HepG2 (cell line): ENCODE measurements around the gene LGR6. TPM values are rescaled to one million over a fixed set of nuclear protein-coding genes. Genes with fewer than 3 reads are reported as not detected.
A peak's percentile ranks its signal among the peaks of the same experiment; 100 is the strongest.

Source experiments
- ATAC-seq: fragments of 200-7000 bp; cut with Tn5 transposase; 3 replicates; pipeline ENCODE4 v1.9.1; 2020; ENCODE audit warnings: mild to moderate bottlenecking, moderate library complexity
- BruUV-seq: library from RNA; stranded (reverse); fragments of 400-500 nt; replicated peaks from 2 replicates; lab custom pipeline; 2021; lab: Mats Ljungman, UMichigan
- CTCF ChIA-PET: fragments of 300-600 bp; formaldehyde crosslinking; extraction: SDS; loops from one replicate; lab custom pipeline; 2021; ENCODE audit warnings: low total read pairs, inconsistent platforms, low intra/inter-chr PET ratio; lab: Yijun Ruan, JAX
- POLR2A ChIA-PET: fragments of 350-600 bp; sonication (Branson Sonifier 250); formaldehyde crosslinking; loops from one replicate; lab custom pipeline; 2020; ENCODE audit warnings: antibody characterized with exemption, inconsistent platforms; lab: Yijun Ruan, JAX
- DNase-seq: peaks from one replicate; pipeline ENCODE4 v3.0.0-alpha.2; 2015; ENCODE audit warnings: low spot score
- FAIRE-seq: peaks from 3 replicates; lab custom pipeline; 2011; peaks lifted over from hg19 to GRCh38; lab: Jason Lieb, UNC
- H2AFZ ChIP-seq: one replicate; pipeline ENCODE4 v1.6.1; 2011; ENCODE audit warnings: low read length, inconsistent platforms
- H3K27ac ChIP-seq: fragments of 300-600 bp; 3 replicates; pipeline ENCODE4 v1.8.0; 2011; ENCODE audit warnings: mixed run types, mild to moderate bottlenecking, mixed read lengths, low read length, inconsistent platforms; ENCODE audit not compliant: insufficient read depth; ENCODE audit errors: extremely low read length
- H3K27me3 ChIP-seq, 2 experiments: fragments of 200-600 bp in 1 of 2; 2 replicates in 1 of 2; 3 replicates in 1 of 2; pipeline versions ENCODE4 v1.6.0 to v1.8.0; 2011; ENCODE audit warnings: low read length in 2 of 2, mild to moderate bottlenecking in 2 of 2, moderate library complexity in 2 of 2, inconsistent platforms in 1 of 2; ENCODE audit not compliant: insufficient read depth in 2 of 2, control insufficient read depth in 1 of 2
- H3K36me3 ChIP-seq, 2 experiments: fragments of 200-600 bp in 1 of 2; replicated peaks in 1 of 2; 2 replicates in 1 of 2; 3 replicates in 1 of 2; pipeline versions ENCODE4 v1.5.1 to v1.8.0; 2011; ENCODE audit warnings: low read length in 2 of 2, inconsistent platforms in 1 of 2; ENCODE audit not compliant: insufficient read depth in 2 of 2, control insufficient read depth in 1 of 2
- H3K4me1 ChIP-seq: 2 replicates; pipeline ENCODE4 v1.5.1; 2012; ENCODE audit warnings: low read length, inconsistent platforms; ENCODE audit not compliant: insufficient read depth
- H3K4me2 ChIP-seq: 2 replicates; pipeline ENCODE4 v1.6.0; 2011; ENCODE audit warnings: low read depth, low read length, inconsistent platforms
- H3K4me3 ChIP-seq, 3 experiments: fragments of 200-600 bp in 1 of 3; sonication (generic), shearing (Covaris generic) in 1 of 3; replicated peaks in 1 of 3; 2 replicates each; pipeline ENCODE4 v1.5.1; 2011 to 2016; ENCODE audit warnings: low read length in 3 of 3, inconsistent platforms in 2 of 3, low read depth in 2 of 3, mild to moderate bottlenecking in 2 of 3, control low read depth in 1 of 3, mixed read lengths in 1 of 3; ENCODE audit not compliant: insufficient read depth in 1 of 3
- H3K79me2 ChIP-seq: one replicate; pipeline ENCODE4 v1.6.1; 2011; ENCODE audit warnings: low read length, inconsistent platforms; ENCODE audit not compliant: insufficient read depth
- H3K9ac ChIP-seq: 2 replicates; pipeline ENCODE4 v1.6.0; 2011; ENCODE audit warnings: mild to moderate bottlenecking, low read depth, low read length, inconsistent platforms; ENCODE audit not compliant: insufficient read depth
- H3K9me3 ChIP-seq: 2 replicates; pipeline ENCODE4 v1.5.1; 2012; ENCODE audit warnings: mild to moderate bottlenecking, low read length
- H4K20me1 ChIP-seq: 2 replicates; pipeline ENCODE4 v1.6.0; 2011; ENCODE audit warnings: inconsistent platforms, mild to moderate bottlenecking, low read length, moderate library complexity; ENCODE audit not compliant: insufficient read depth
- ELF3 ChIP-seq: IDR thresholded peaks from 2 replicates; pipeline ENCODE4 v1.6.1; 2016; ENCODE audit warnings: missing genetic modification reagents, missing compliant biosample characterization
- GATA4 ChIP-seq: sonication (generic); IDR thresholded peaks from 2 replicates; pipeline ENCODE4 v1.6.1; 2016; ENCODE audit warnings: antibody characterized with exemption, low read depth, borderline replicate concordance
- HOXD1 ChIP-seq: sonication (generic); formaldehyde crosslinking; IDR thresholded peaks from 2 replicates; pipeline ENCODE4 v1.5.0; 2020; ENCODE audit warnings: missing genetic modification reagents
- MXD4 ChIP-seq: IDR thresholded peaks from 2 replicates; pipeline ENCODE4 v1.6.1; 2016; ENCODE audit warnings: mild to moderate bottlenecking, missing biosample characterization, missing genetic modification reagents
- REL ChIP-seq: sonication (generic); formaldehyde crosslinking; conservative IDR thresholded peaks from 2 replicates; pipeline ENCODE4 v1.8.0; 2022; ENCODE audit warnings: mild to moderate bottlenecking, missing genetic modification reagents, moderate library complexity
- ZNF180 ChIP-seq: sonication (generic); formaldehyde crosslinking; IDR thresholded peaks from 2 replicates; pipeline ENCODE4 v1.4.0; 2020; ENCODE audit warnings: low read depth, missing genetic modification reagents, borderline replicate concordance
- ZNF562 ChIP-seq: sonication (generic); formaldehyde crosslinking; IDR thresholded peaks from 2 replicates; pipeline ENCODE4 v1.8.0; 2022; ENCODE audit warnings: missing genetic modification reagents, borderline replicate concordance
- WGBS: methylation state at CpG from one replicate; pipeline ENCODE4 v1.1.6; 2017; ENCODE audit warnings: low lambda C conversion rate; 5-methylcytosine and 5-hydroxymethylcytosine counted together
- in situ Hi-C: cut with HindIII; loops from 2 replicates; pipeline ENCODE4 v1.10.0; 2017; ENCODE audit warnings: low pct_unique_long_range_greater_than_20kb; ENCODE audit not compliant: extremely low pct_ligation_motif_present
- intact Hi-C: fragments of 100-400 bp; cut with micrococcal nuclease; formaldehyde crosslinking; loops from one replicate; pipeline ENCODE4 v1.10.0; 2022; ENCODE audit not compliant: unreplicated experiment
- polyA plus RNA-seq, 8 experiments: library from polyadenylated mRNA; depleted of rRNA in 3 of 8; stranded (reverse) in 7 of 8; unstranded in 1 of 8; fragments of >200 nt; fragmentation: Illumina TruSeq in 4 of 8; extraction: Trizol in 4 of 8; gene quantifications; 2 replicates each; pipeline versions ENCODE4 v1.2.1 to v1.2.3, GENCODE V29; 2011 to 2016; ENCODE audit warnings: low read depth in 4 of 8, missing spikeins in 1 of 8, mixed read lengths in 1 of 8; ENCODE audit not compliant: insufficient read depth in 1 of 8
- total RNA-seq, 5 experiments: library from RNA; depleted of rRNA; stranded (reverse); fragments of >200 nt; fragmentation: Illumina TruSeq; extraction: Trizol; gene quantifications; 2 replicates each; pipeline ENCODE4 v1.2.3, GENCODE V29; 2016; ENCODE audit warnings: low read depth in 1 of 5
- TF ChIP-seq, protein P1 (sequence below): sonication (generic); formaldehyde crosslinking; IDR thresholded peaks from 2 replicates; pipeline ENCODE4 v1.8.0; 2023; ENCODE audit warnings: mild to moderate bottlenecking, missing genetic modification reagents
- TF ChIP-seq, protein P2 (sequence below): sonication (generic); formaldehyde crosslinking; IDR thresholded peaks from 2 replicates; pipeline ENCODE4 v1.5.0; 2020; ENCODE audit warnings: mild to moderate bottlenecking, missing genetic modification reagents, moderate library complexity

The LGR6 gene
- total and polyA plus RNA-seq, 2 of the 13 experiments (the other 11 are each of a cell fraction or from before 2014, with no cell fraction given): 0.07 TPM; not detected in 1

DNA sequence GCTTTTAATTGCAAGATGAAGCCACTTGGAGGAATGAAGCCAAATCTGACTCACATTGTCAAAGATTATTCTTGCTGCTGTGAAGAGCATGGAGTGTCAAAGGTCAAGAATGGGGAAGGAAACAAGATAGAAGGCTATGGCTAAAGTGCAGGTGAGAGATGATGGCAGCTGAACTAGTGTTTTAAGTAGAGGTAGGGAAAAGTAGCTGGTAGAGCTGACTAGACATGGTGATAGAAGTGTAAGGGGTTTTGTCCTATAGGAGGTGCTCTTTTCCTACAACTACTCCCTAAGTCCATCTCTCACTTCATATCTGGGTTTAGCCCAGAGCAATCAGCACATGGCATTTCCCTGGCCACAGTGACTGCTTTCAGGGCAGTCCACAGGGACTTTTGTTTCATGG is 136.3 kb downstream of the LGR6 start:
- H3K36me3 ChIP-seq: peaks cover 5 to 33% of the 10 kb centered on the region in 2 experiments
- POLR2A ChIA-PET: no interaction called here
- CTCF ChIA-PET: no interaction called here

GRCh38 chr1:202333861-202334260 is 140.3 kb downstream of the LGR6 start:
- H2AFZ ChIP-seq: no peak overlapping the region
- no peak overlapping the region for H3K27ac ChIP-seq
- in situ Hi-C loops (no loop called here), intact Hi-C loops (no loop called here)
- WGBS: 97% methylated on average over 4 of the region's 4 CpGs
- H3K9ac ChIP-seq: no peak overlapping the region
- no TSS peak for BruUV-seq
- no peak overlapping the region for H3K4me2 ChIP-seq
- ChIA-PET CTCF (no interaction called here), POLR2A (no interaction called here)
- FAIRE-seq (no peak), ATAC-seq (no peak), DNase-seq (no peak)
- H4K20me1 ChIP-seq: no peaks in the 10 kb centered on the region
- no peaks in the 10 kb centered on the region for H3K79me2 ChIP-seq
- H3K4me3 ChIP-seq: no peak overlapping the region
- H3K36me3 ChIP-seq: peaks cover 8 to 43% of the 10 kb centered on the region in 2 experiments
- H3K4me1 ChIP-seq: peaks cover 7% of the 10 kb centered on the region; the same call in 1 of the 2 replicates
- H3K27me3 ChIP-seq: no peaks in the 10 kb centered on the region
- H3K9me3 ChIP-seq: no peaks in the 10 kb centered on the region
- TF ChIP-seq ZNF180 (CRISPR knock-in tag): no peak
- TF ChIP-seq, protein P1, sequence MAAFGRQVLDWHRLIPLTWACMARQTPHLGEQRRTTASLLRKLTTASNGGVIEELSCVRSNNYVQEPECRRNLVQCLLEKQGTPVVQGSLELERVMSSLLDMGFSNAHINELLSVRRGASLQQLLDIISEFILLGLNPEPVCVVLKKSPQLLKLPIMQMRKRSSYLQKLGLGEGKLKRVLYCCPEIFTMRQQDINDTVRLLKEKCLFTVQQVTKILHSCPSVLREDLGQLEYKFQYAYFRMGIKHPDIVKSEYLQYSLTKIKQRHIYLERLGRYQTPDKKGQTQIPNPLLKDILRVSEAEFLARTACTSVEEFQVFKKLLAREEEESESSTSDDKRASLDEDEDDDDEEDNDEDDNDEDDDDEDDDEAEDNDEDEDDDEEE (CRISPR knock-in tag): no peak
- TF ChIP-seq GATA4: no peak
- TF ChIP-seq MXD4 (CRISPR knock-in tag): no peak
- TF ChIP-seq HOXD1: no peak
- TF ChIP-seq ZNF562 (CRISPR knock-in tag): no peak

More for the DNA sequence above, 136.3 kb downstream of the LGR6 start:
- no peak overlapping the region for H3K27ac ChIP-seq
- intact Hi-C loops (no loop called here), in situ Hi-C loops (no loop called here)
- H3K4me3 ChIP-seq: no peak overlapping the region
- ATAC-seq: no peak
- H3K27me3 ChIP-seq: no peaks in the 10 kb centered on the region
- H3K4me1 ChIP-seq: no peaks in the 10 kb centered on the region
- no peaks in the 10 kb centered on the region for H3K79me2 ChIP-seq
- H2AFZ ChIP-seq: no peak overlapping the region
- H4K20me1 ChIP-seq: no peaks in the 10 kb centered on the region
- no peak overlapping the region for H3K9ac ChIP-seq
- FAIRE-seq: no peak
- no peak overlapping the region for H3K4me2 ChIP-seq
- TF ChIP-seq ELF3 (CRISPR knock-in tag): no peak
- TF ChIP-seq, protein P2, sequence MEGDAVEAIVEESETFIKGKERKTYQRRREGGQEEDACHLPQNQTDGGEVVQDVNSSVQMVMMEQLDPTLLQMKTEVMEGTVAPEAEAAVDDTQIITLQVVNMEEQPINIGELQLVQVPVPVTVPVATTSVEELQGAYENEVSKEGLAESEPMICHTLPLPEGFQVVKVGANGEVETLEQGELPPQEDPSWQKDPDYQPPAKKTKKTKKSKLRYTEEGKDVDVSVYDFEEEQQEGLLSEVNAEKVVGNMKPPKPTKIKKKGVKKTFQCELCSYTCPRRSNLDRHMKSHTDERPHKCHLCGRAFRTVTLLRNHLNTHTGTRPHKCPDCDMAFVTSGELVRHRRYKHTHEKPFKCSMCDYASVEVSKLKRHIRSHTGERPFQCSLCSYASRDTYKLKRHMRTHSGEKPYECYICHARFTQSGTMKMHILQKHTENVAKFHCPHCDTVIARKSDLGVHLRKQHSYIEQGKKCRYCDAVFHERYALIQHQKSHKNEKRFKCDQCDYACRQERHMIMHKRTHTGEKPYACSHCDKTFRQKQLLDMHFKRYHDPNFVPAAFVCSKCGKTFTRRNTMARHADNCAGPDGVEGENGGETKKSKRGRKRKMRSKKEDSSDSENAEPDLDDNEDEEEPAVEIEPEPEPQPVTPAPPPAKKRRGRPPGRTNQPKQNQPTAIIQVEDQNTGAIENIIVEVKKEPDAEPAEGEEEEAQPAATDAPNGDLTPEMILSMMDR (CRISPR knock-in tag): peak; percentile 20; the same call in 1 of the 2 replicates
- no peak for TF ChIP-seq REL (CRISPR knock-in tag)
- BruUV-seq: no TSS peak
- no peak for DNase-seq
- no peaks in the 10 kb centered on the region for H3K9me3 ChIP-seq
